Skeletal muscle tissue (tissue), 4 donors: ENCODE data around the gene PRR19. TPM values are rescaled to one million over a fixed set of nuclear protein-coding genes. Genes with fewer than 3 reads are reported as not detected.
A peak's percentile ranks its signal among the peaks of the same experiment; 100 is the strongest.

Source experiments
- H3K27ac ChIP-seq: one replicate; pipeline ENCODE4 v1.7.0; 2013; ENCODE audit warnings: mild to moderate bottlenecking, low read depth, low read length, inconsistent platforms
- H3K27me3 ChIP-seq, 3 donors: one replicate each; pipeline ENCODE4 v1.7.0; 2013; ENCODE audit warnings: low read length in 3 of 3; ENCODE audit not compliant: control insufficient read depth in 3 of 3, insufficient read depth in 3 of 3
- H3K36me3 ChIP-seq, 3 donors: one replicate each; pipeline ENCODE4 v1.7.0; 2013; ENCODE audit warnings: low read length in 3 of 3; ENCODE audit not compliant: control insufficient read depth in 3 of 3, insufficient read depth in 3 of 3
- H3K4me1 ChIP-seq, 3 donors: one replicate each; pipeline ENCODE4 v1.7.0; 2013; ENCODE audit warnings: low read length in 3 of 3, mild to moderate bottlenecking in 3 of 3; ENCODE audit not compliant: control insufficient read depth in 3 of 3, insufficient read depth in 3 of 3
- H3K4me3 ChIP-seq, 3 donors: one replicate each; pipeline ENCODE4 v1.7.0; 2013; ENCODE audit warnings: low read length in 3 of 3
- H3K9ac ChIP-seq, 3 donors: one replicate each; pipeline ENCODE4 v1.7.0; 2013; ENCODE audit warnings: low read length in 3 of 3, mild to moderate bottlenecking in 3 of 3, moderate library complexity in 2 of 3, low read depth in 1 of 3
- H3K9me3 ChIP-seq, 3 donors: one replicate each; pipeline ENCODE4 v1.7.0; 2013; ENCODE audit warnings: low read length in 3 of 3; ENCODE audit not compliant: control insufficient read depth in 3 of 3
- total RNA-seq: library from RNA; depleted of rRNA; stranded (reverse); fragments of >200 nt; gene quantifications from one replicate; pipeline ENCODE4 v1.2.3, GENCODE V29; 2014
- donor health status: Osteomylitis.

Gene PRR19
- total RNA-seq, 1 donor from 2014 or later, result not detected

DNA sequence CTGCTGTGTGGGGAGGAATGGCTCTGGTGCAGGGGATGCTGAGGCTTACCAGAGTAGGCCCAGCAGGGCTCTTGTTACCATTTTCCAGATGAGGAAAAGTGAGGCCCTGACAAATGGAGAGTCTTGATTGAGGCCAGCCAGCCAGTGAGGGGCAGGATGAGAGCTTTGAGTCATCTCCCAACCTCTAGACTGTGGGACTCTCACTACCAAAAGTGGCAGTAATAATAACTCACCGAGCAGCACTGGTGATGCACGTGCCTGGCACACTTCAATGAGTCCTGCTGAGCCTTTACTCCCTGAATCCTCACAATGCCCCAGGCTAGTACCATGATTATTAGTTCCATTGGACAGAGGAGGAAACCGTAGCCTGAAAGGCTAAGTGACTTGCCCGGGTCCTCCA is 25.1 kb upstream of the PRR19 start:
- H3K27ac ChIP-seq, result peak overlapping the region; percentile 92
- peaks cover 24 to 33% (median 24%) of the 10 kb centered on the region in 3 donors for H3K36me3 ChIP-seq
- no peak overlapping the region for H3K4me3 ChIP-seq
- no peaks in the 10 kb centered on the region for H3K27me3 ChIP-seq
- peak overlapping the region in 2 of 3 donors; percentile 8 to 85 for H3K9ac ChIP-seq
- H3K4me1 ChIP-seq, result peaks cover 51 to 75% (median 75%) of the 10 kb centered on the region in 3 donors
- H3K9me3 ChIP-seq, result no peaks in the 10 kb centered on the region

DNA sequence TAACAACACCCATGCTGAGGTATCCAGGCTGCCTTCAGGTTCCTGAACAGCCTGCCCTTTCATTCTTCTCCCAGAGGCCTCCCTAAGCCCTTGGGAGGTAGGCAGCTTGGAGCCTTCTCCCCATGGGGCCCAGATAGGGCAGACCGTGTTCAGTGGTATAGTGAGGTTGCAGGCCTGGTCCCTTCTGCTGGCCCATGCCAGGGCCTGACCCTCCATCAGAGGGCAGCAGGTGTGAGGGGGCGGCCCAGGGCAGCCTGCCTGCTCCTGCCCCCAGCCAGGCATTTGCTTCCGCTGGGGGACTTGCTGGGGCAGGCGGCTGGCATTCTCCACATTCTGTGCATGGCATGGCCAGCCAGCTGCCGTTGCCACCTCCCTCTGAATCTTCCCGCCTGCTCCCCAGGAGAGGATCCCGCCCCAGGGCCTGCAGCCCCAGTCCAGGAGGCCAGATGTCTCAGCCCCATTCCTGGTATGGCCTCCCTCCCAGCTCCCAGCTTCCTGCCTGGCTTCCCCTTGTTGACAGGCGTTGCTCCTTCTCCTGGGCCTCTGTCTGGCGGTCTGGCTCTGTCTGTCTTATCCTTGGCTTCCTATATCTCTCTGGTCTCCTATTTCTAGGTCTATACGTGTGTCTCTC is 24.0 kb upstream of the PRR19 start:
- H3K36me3 ChIP-seq, result peaks cover 19 to 24% (median 20%) of the 10 kb centered on the region in 3 donors
- peak overlapping the region; percentile 38 to 49 (median 42) for H3K4me3 ChIP-seq
- H3K27ac ChIP-seq, result peak overlapping the region; percentile 92
- no peaks in the 10 kb centered on the region for H3K27me3 ChIP-seq
- H3K9me3 ChIP-seq, result no peaks in the 10 kb centered on the region
- peak overlapping the region; percentile 66 to 85 (median 74) for H3K9ac ChIP-seq
- H3K4me1 ChIP-seq, result peaks cover 61 to 76% (median 75%) of the 10 kb centered on the region in 3 donors

DNA sequence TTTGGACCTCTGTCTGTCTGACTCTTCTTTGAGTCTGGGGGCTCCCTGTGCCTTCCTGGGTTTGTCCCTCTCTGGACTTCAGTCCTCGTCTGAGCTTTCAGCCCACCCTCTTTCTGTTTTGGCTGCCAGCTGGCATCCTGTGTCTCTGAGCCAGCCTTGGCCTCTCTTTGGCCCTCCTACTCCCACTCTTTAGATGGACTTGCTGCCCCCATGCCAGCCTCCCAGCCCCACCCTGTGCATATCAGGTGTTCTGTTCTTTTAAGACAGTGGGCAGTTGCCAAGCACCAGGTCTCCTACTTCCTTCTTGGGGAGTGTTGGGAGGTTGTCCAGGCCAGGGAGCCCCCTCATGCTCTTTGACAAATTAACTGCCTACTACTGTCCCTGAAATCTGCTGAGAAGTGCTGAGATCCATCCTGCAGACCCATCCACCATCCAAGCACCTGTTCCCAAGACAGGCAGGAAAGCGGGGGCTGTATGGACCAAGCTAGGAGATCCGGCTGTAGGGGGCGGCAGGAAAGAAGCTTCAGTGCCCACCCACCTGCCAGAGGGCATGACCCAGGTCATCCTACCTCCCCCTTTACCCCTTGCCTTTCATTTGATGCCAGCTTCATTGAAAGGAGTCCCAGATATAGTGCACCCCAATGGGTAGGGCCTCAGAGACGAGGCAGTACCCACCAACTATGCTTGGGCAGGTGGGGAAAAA is 23.3 kb upstream of the PRR19 start:
- H3K36me3 ChIP-seq, result peaks cover 14 to 17% (median 17%) of the 10 kb centered on the region in 3 donors
- H3K27me3 ChIP-seq, result no peaks in the 10 kb centered on the region
- peak overlapping the region; percentile 44 to 85 (median 72) for H3K9ac ChIP-seq
- peaks cover 66 to 83% (median 79%) of the 10 kb centered on the region in 3 donors for H3K4me1 ChIP-seq
- peak overlapping the region; percentile 92 for H3K27ac ChIP-seq
- no peaks in the 10 kb centered on the region for H3K9me3 ChIP-seq
- peak overlapping the region; percentile 38 to 49 (median 42) for H3K4me3 ChIP-seq

DNA sequence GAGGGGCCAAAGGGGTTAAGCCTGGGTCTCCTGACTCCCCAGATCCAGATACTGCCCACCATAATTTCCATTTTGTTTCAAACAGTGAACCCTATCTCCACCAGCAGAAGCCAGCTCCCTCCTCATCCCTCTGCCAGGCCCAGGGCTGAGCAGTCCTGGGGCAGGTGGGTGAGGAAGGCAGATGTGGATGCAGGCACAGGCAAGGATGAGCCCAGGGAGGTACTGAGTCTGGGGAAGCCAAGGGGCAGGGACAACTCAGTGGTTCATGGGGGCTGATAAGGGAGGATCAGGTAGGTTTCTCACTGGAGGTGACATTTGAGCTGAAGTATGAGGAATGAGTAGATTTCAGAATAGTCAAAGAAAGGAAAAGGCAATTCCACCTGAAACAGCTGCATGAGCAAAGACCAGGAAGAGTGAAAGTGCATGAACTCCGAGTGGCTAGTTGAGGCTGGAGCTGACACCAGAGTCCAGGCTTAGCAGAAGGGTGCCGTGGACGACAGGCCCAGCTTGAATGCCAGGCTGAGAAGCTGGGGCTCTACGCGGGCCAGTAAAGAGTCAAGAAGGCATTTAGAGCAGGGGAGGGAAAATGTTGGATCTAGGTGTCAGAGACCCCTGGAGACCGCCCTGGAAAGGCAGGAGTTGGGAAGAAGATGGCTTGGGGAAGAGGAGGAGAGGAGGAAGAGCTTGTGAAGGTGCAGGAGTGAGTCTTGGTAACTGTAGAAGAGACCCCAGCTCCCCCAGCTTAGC is 22.6 kb upstream of the PRR19 start:
- peaks cover 66 to 82% (median 75%) of the 10 kb centered on the region in 3 donors for H3K4me1 ChIP-seq

DNA sequence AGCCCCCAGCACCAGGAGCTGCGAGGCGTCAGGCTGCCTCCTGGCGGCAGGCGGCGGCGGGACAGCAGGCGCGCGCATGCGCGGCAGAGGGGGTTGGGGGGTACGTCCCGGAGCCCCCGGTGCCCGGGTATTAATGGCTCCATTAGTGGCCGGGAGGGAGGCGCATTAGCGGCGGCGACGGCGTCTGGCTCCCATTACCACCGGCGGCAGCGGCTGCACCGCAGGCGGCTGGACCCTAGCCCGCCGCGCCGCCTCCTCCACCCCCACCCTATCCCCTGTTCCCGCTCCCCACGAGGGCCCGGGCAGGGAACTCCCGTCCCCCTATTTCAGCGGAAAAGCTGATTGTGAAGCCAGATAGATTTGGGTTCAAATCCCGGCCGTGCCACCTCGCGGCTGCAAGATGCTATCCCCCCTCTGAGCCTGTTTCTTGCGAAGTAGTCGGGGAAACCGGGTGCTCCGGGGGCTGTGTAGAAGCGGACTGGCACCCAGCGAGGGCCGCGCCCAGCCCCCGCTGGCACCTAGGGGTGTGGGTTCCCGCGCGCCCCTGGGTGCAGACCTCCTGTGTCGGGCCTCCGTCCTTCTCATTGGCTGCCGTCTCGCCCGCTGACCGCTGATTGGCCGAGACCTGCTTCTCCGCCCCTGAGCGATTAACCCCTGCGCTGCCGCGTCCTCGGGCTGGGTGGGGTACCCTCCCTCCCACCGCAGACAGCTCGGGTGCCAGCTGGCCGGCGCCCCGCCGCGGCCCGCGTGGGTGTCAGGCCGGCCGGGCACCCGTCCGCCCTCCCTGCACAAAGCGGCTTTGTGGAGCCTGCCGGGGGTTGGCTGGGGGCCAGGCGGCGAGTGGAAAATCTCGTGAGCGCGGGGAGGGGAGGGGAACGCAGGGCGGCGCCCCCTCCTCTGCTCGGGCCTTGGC is 21.8 kb upstream of the PRR19 start:
- Histone ChIP-seq H3K9ac (peak overlapping the region; percentile 66 to 85 (median 72)), H3K4me1 (peaks cover 64 to 80% (median 73%) of the 10 kb centered on the region in 3 donors), H3K36me3 (peaks cover 2 to 5% (median 2%) of the 10 kb centered on the region in 3 donors), H3K9me3 (no peaks in the 10 kb centered on the region), H3K27ac (peak overlapping the region; percentile 92), H3K4me3 (peak overlapping the region; percentile 82 to 88 (median 86)), H3K27me3 (no peaks in the 10 kb centered on the region)

More for the DNA sequence above, 22.6 kb upstream of the PRR19 start:
- Histone ChIP-seq H3K9me3 (no peaks in the 10 kb centered on the region), H3K27ac (peak overlapping the region; percentile 92), H3K9ac (peak overlapping the region in 2 of 3 donors; percentile 72 to 85), H3K4me3 (peak overlapping the region; percentile 82 to 88 (median 86)), H3K36me3 (peaks cover 8 to 10% (median 10%) of the 10 kb centered on the region in 3 donors), H3K27me3 (no peaks in the 10 kb centered on the region)

DNA sequence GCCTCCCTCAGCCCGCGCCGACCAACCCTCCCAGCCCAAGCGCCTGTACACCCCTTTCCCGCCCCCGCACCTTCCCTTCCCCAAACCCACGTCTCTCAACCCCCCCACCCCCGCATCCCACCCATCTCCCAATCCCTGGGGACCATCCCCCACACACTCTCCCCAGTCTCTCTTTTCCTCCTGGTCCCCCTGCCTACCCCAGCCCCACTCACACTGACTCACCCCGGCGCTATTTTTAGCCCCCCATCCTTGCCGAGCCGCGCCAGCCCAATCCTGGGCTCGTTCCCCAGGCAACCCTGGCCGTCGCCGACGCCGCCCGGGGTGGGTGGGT is 21.2 kb upstream of the PRR19 start:
- H3K4me1 ChIP-seq, result peaks cover 68 to 82% (median 75%) of the 10 kb centered on the region in 3 donors
- no peaks in the 10 kb centered on the region for H3K27me3 ChIP-seq
- peak overlapping the region in 2 of 3 donors; percentile 72 to 85 for H3K9ac ChIP-seq
- peak overlapping the region in 2 of 3 donors; percentile 86 to 88 for H3K4me3 ChIP-seq
- peak overlapping the region; percentile 92 for H3K27ac ChIP-seq
- peaks cover 0 to 3% (median 0%) of the 10 kb centered on the region in 3 donors for H3K36me3 ChIP-seq
- H3K9me3 ChIP-seq, result no peaks in the 10 kb centered on the region

DNA sequence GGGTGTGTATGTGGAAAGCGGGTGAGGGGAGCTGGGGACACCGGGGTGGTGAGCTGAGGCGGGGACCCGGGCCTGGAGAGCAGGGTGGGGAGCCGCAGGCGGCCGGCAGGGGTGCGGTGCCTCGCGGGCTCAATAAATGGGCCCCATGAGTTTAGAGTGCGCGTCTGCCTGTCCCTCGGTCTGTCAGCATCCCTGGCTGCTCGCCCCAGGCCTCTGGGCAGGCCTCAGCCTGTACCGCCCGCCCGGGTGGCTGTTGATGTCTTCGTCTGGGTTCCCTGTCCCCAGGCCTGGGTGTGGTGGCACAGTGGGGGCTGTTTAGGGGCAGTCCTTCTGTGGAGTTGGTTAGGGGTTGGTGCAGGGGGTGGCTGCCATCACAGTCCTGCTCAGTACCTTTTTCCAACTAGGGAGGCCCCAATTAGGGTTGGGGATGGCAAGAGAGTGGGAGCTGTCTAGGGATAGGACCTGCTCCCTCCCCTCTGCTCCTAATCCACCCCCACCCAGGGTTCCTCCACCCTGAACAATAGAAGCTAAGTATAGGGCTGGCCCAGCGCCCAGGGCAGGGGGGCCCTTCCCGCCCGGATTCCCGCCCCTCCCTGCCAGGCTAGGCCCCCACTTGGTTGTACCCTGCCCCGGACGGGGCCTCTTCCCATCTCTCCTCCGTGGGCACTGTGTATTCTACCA is 20.6 kb upstream of the PRR19 start:
- H3K27ac ChIP-seq, result peak overlapping the region; percentile 92
- H3K9ac ChIP-seq, result peak overlapping the region; percentile 61 to 74 (median 72)
- peaks cover 0 to 3% (median 0%) of the 10 kb centered on the region in 3 donors for H3K36me3 ChIP-seq
- H3K4me3 ChIP-seq, result peak overlapping the region; percentile 43 to 60 (median 51)
- no peaks in the 10 kb centered on the region for H3K9me3 ChIP-seq
- peaks cover 68 to 82% (median 75%) of the 10 kb centered on the region in 3 donors for H3K4me1 ChIP-seq
- H3K27me3 ChIP-seq, result no peaks in the 10 kb centered on the region

DNA sequence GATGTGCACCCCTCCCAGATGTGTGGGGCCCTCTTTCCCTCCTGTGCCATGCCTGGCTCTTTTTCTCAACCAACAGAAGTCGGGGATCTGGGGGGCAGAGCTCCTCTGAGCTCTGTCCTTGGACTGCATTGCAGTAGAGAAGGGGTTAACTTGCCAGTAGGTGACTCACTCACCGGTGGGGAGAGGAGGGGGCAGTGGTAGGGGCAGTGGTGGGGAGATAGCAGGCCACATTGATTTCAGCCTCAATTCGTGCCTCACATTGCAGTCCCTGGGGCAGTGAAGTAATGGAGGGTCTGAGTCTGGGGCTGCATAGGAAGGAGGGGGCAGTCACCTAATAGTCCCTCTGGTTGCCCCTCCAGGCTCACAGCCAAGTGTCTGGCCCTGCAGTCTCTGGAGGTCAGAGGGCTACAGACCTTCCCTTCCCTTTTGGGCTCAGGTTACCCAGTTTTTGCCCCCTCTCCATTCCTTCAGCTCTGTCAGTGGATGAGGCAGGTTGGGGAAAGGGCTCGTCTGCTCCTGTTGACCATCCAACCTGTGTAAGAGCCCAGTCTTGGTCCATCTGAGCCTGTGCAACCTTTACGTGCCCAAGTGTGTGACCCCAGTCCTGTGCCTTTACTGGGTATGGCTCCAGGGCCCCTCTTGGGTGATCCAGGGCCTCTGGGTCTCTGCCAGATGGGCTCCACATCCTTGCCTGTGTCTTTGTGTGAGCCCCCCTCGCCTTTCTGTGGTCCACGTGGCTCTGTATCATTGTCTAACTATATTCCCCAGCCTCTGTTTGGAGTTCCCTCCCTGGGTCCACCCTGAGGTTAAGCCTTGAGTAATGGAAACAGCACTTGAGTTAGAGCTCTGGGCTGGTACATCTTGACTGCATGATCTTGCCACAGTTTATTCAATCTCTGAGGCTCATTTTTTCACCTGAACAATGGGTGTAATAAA is 19.8 kb upstream of the PRR19 start:
- peaks cover 67 to 75% (median 74%) of the 10 kb centered on the region in 3 donors for H3K4me1 ChIP-seq
- no peaks in the 10 kb centered on the region for H3K27me3 ChIP-seq
- peak overlapping the region; percentile 92 for H3K27ac ChIP-seq
- H3K36me3 ChIP-seq, result peaks cover under 1 to 1% (median under 1%) of the 10 kb centered on the region in 3 donors
- H3K4me3 ChIP-seq, result peak overlapping the region in 1 of 3 donors; percentile 51
- no peaks in the 10 kb centered on the region for H3K9me3 ChIP-seq
- H3K9ac ChIP-seq, result peak overlapping the region in 2 of 3 donors; percentile 70 to 72
